ENCODE measurements around the gene RREB1.
A peak's percentile ranks its signal among the peaks of the same experiment; 100 is the strongest.

The RREB1 gene

GRCh38 chr6:7104752-7105151 lies 3.0 kb upstream of the RREB1 start:
- CTCF ChIA-PET: no interaction called here
- no peak for DNase-seq (ENCODE audit: low spot score)
- POLR2A ChIA-PET (ENCODE audit: low non-redundant PET): no interaction called here
- H3K27ac ChIP-seq: no peak overlapping the region
- no peak for TF ChIP-seq CTCF (conservative IDR thresholded peaks at IDR 0.05; ENCODE audit: low read depth)

GRCh38 chr6:7106215-7106751 lies 1.5 kb upstream of the RREB1 start:
- ChIA-PET POLR2A (ENCODE audit: low non-redundant PET) (no interaction called here), CTCF (interaction anchor here (0.6 to 1.0 kb wide), 4 partner anchors 10 to 382 kb away, joined by 3 to 4 read pairs (median 4); no protein-coding TSS in a partner anchor)
- no peak for DNase-seq (ENCODE audit: low spot score)
- H3K27ac ChIP-seq: peak overlapping the region; percentile 90
- no peak for TF ChIP-seq CTCF (conservative IDR thresholded peaks at IDR 0.05; ENCODE audit: low read depth)

GRCh38 chr6:7106752-7107577 lies 796 bp upstream of the RREB1 start:
- ChIA-PET CTCF (interaction anchor here (0.6 to 1.0 kb wide), 6 partner anchors 9 to 1876 kb away, joined by 3 to 4 read pairs (median 4); no protein-coding TSS in a partner anchor), POLR2A (ENCODE audit: low non-redundant PET) (no interaction called here)
- H3K27ac ChIP-seq: peak overlapping the region; percentile 90
- no peak for TF ChIP-seq CTCF (conservative IDR thresholded peaks at IDR 0.05; ENCODE audit: low read depth)
- peak; percentile 27 for DNase-seq (ENCODE audit: low spot score)

- POLR2A ChIA-PET (ENCODE audit: low non-redundant PET): no interaction called here
- TF ChIP-seq CTCF (conservative IDR thresholded peaks at IDR 0.05; ENCODE audit: low read depth): no peak
- CTCF ChIA-PET: interaction anchor here (0.6 to 0.7 kb wide), 2 partner anchors 16 to 383 kb away, joined by 3 to 4 read pairs; no protein-coding TSS in a partner anchor
- DNase-seq (ENCODE audit: low spot score): peak; percentile 62
- H3K27ac ChIP-seq: peak overlapping the region; percentile 90
Observed at GRCh38 chr6:7108196-7108963, 619 bp downstream of the RREB1 start.

GRCh38 chr6:7108964-7109836 lies 1.4 kb downstream of the RREB1 start:
- no peak for TF ChIP-seq CTCF (conservative IDR thresholded peaks at IDR 0.05; ENCODE audit: low read depth)
- peak overlapping the region; percentile 90 for H3K27ac ChIP-seq
- DNase-seq (ENCODE audit: low spot score): peak; percentile 76
- CTCF ChIA-PET: interaction anchor here (0.8 kb wide), 1 partner anchor 284 kb away, joined by 4 read pairs; no protein-coding TSS in a partner anchor
- POLR2A ChIA-PET (ENCODE audit: low non-redundant PET): interaction anchor here (0.6 kb wide), 1 partner anchor 132 kb away, joined by 13 read pairs; no protein-coding TSS in a partner anchor
